WI38 (cell line): ENCODE data around the gene MME.

ENCODE experiments used
- H3K4me3 ChIP-seq: 2 replicates; pipeline ENCODE4 v1.5.1; 2011; ENCODE audit warnings: low read depth, mild to moderate bottlenecking, control low read depth, low read length
- TF ChIP-seq, protein P1 (sequence below): IDR thresholded peaks from 2 replicates; pipeline ENCODE4 v1.5.1; 2012; ENCODE audit warnings: low read depth, mild to moderate bottlenecking, control low read depth, low read length

MME gene

DNA sequence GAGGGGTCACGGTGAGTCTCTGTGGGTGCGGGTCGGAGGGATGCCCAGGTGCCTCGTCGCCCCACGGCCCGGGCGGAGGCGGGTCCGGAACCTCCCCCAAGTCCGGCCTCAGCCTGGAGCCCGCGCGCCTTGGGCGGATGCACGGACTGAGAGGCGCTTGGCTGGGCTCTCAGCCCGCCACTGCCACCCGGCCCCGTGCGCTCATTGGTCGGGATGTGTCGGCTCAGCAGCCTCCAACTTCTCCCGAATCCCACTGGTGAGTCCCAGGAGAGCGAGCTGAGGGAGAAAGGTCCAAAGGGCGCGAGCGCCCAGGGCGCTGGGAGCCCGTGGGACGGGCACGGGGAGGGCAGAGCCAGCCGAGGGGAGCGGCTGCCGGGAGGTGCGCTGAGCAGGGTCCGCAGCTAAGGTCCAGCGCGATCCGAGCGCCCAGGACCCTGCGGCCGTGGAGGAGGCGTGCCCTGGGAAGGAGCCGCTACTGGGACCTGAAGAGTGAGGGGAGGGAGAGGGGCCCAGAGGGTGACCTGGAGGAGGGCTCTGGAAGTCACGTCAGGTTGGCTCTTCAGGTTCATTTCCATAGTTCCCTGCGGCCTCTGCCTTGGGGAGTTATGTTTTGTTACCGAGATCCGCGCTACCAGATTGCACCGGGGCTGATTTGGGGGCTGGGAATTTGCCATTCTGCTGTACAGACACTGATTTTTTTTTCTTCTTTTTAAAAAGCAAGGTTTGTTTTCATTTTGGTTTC lies at the start of gene MME:
Gene MME (plus strand): TSS at position 574 of the 742 bp plus-strand sequence. CDS start 3,849 bp downstream, outside the sequence.
- TF ChIP-seq, protein P1, sequence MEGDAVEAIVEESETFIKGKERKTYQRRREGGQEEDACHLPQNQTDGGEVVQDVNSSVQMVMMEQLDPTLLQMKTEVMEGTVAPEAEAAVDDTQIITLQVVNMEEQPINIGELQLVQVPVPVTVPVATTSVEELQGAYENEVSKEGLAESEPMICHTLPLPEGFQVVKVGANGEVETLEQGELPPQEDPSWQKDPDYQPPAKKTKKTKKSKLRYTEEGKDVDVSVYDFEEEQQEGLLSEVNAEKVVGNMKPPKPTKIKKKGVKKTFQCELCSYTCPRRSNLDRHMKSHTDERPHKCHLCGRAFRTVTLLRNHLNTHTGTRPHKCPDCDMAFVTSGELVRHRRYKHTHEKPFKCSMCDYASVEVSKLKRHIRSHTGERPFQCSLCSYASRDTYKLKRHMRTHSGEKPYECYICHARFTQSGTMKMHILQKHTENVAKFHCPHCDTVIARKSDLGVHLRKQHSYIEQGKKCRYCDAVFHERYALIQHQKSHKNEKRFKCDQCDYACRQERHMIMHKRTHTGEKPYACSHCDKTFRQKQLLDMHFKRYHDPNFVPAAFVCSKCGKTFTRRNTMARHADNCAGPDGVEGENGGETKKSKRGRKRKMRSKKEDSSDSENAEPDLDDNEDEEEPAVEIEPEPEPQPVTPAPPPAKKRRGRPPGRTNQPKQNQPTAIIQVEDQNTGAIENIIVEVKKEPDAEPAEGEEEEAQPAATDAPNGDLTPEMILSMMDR = no peak
- H3K4me3 ChIP-seq = peak within 1 kb of the TSS; percentile 85

DNA sequence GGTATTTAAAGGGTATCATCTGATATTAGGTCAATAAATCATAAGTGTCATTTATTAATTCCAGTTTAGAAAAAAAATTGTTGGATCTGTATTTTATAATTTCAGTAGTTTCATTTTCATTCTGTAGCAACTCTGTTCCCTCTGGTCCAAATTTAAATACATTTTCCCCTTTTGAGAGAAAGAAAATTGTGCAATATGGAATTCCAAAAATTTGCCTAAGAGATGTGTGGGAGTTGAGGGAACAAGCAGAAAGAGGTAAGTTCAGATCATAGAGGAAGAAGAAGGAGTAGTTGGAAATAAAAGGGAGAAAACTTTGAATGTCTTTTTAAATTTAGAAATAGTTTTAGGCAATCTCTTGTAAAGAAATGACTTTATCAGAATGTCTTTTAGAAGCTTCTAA lies 48.9 kb upstream of the MME start:
- no peak overlapping the region for H3K4me3 ChIP-seq
- TF ChIP-seq, protein P1 = no peak

DNA sequence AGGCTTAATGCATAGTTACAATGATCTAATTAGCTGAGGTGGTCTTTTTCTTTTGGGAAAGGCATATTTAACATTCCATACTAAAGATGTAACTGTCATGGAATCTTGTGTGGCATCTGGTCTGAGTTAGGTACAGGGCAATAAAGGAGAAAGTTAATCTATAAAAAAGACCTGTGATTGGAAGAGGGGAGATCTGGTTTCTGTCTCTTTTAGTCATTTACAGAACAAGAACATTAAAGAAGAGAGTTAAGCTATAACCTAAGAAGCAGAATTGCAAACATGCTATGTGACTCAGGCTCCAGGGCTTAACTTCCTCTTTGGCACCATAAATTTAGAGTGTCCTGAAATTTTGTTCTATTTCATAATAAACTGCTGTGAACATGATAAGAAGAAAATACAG lies 47.2 kb upstream of the MME start:
- no peak overlapping the region for H3K4me3 ChIP-seq
- TF ChIP-seq, protein P1 = no peak

GRCh38 chr3:155034786-155035185 lies 45.3 kb upstream of the MME start:
- no peak overlapping the region for H3K4me3 ChIP-seq
- TF ChIP-seq, protein P1 = no peak

DNA sequence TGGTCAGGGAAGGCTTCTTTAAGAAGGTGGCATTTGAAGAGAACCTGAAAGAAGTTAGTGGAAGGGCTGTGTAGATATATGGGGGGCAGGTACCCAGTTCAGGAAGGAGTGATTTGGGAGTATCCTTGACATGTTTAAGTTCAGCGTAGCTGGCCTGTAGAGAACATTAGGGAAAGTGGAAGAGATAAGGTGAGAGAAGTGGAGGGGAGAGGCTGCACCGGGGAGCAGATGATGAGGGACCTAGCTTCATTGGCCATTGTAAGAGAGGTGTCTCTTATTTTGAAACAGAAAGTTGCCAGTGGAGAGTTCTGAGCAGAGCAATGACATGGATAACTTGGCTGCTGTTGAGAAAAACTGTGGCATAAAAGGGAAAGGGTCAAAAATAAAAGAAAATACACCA lies 44.6 kb upstream of the MME start:
- TF ChIP-seq, protein P1 = no peak
- H3K4me3 ChIP-seq = no peak overlapping the region

DNA sequence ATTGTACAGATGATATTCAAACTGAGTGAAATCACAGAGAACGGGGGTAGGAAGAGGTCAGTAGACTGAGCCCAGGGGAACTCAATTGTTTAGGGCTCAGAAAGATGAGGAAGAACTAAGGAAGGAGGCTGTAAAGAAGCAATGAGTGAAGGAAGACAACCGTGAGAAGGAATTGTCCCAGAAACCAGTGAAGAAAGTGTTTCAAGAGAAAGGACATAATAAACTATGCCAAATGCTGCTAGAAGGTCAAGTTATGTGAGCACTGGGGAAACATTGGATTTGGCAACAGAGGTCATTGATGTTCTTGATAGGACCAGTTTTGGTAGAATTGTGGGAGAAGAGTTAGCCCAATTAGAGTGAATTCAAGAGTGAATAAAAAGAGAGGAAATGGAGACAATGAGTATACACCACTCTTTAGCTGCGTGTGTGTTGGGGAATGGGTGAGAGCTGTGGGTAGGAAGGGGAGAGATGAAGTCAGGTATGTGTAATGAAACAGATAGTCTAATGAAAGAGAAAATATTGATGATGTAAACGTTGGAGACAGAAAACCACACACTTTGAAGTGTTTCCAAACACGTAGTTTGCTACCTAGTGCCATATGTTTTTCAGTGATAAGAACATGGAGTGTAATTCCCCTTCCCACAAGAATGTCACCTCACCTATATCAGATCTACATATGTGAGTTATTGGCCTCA lies 42.5 kb upstream of the MME start:
- H3K4me3 ChIP-seq = no peak overlapping the region
- TF ChIP-seq, protein P1 = no peak

DNA sequence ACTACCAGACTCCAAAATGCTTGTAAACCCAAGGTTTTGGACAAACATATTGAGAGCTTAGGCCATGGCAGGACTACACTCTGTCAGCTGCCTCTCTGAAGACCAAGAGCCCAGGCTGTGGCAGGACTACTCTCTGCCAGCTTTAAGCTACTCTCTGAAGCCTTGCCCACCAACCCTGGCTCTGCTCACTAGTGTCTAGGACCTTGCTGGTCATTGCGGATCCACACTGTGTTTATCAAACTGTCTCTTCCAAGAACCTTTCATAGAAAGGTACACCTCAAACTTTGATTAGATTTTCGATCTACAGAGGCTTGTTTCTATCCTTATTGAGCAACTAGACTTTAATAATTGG lies 41.9 kb upstream of the MME start:
- TF ChIP-seq, protein P1 = no peak

More for the DNA sequence above, 41.9 kb upstream of the MME start:
- H3K4me3 ChIP-seq = no peak overlapping the region
